ENCODE results near the gene GPR12.
"Not testable (repeated sequence)": the region's sequence is repeated elsewhere in the genome, so short reads cannot be mapped to it uniquely, and the experiment has no call there.

Gene GPR12

DNA sequence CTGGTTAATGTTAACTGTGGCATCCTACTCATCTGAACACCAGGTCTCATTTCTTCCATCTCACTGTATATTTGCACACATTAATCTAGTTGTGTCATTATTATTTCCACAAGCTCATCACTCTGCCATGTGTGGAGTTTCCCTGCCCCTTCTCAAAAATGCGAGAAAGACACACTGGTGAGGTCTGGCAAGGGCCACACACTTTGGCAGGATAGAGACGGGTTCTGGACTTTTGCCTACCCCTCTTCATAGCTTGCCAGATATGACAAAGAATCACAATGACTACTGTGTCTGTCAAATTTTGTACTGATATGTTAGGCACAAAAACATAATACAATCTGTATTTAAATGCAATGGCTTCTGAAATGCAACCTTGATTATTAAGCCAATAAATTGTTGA, 12.9 kb downstream of the GPR12 start:
- no peak for DNase-seq (ENCODE audit: low spot score)

DNA sequence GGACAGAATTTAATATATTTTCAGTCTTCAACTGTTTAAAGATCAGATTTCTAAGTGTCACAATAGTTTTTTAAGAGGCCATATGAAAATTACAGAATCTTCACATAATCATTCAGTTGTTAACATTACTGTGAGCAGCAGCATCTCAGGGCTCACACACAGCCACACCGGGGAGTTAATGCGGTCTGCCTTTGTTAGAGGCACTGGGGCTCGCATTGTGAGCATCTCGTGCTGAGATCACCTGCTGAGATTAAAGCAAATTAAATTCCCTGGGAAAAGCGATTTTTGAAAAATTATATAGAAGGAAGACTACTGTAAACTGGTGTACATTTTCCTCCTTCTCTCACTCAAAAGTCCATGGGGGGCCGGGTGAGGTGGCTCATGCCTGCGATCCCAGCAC, 16.6 kb downstream of the GPR12 start:
- no peak for DNase-seq (ENCODE audit: low spot score)

DNA sequence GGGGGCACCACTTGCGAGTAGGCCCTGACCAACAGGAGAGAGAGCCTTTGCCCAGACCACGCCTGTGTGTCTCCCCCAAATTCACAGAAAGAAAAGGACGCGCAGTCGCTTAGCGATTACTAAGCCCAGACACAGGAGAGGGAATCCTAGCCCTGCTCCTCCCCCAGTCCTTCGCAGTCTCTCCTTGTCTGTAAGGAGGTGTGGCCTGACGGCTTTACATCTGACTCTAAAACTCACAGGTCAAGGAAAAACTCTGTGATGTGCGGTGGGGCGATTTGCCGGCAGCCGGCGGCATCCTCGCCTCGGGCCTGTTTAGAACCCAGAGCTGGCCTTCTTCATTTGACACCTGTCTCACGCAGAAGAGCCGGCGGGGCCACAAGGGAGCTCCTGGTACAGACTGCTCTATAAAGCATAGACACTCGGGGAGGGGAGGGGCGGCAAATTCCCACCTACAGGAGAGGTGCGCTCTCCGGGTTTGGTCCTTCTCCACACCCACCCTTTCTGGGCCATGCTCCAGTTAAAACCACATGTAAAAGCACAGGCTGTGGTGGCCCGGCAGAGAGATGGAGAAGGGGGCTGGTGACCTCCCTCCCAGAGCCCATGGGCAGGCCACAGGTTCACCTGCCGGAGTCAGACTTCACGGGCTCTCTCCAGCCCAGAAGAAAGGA, 17.8 kb downstream of the GPR12 start:
- no peak for DNase-seq (ENCODE audit: low spot score)

DNA sequence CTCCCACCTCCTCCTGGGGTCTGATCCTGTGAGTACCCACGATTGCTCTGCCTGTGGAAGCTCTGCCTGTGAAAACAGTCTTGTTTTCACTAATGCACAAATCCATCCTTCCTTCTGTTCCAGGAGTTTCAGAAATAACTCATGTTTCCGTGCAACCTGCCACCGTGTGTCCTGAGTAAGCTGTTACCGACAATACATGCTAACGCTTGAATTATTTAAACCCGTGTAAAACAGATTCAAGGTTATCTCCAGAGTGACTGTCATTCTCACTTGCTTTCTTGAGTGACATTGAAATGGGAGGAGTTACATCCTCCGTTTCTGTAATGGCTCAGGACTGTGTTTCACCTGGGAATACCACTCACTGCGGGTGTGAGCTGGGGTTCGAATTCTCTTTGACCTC, 24.9 kb downstream of the GPR12 start:
- no peak for DNase-seq (ENCODE audit: low spot score)

DNA sequence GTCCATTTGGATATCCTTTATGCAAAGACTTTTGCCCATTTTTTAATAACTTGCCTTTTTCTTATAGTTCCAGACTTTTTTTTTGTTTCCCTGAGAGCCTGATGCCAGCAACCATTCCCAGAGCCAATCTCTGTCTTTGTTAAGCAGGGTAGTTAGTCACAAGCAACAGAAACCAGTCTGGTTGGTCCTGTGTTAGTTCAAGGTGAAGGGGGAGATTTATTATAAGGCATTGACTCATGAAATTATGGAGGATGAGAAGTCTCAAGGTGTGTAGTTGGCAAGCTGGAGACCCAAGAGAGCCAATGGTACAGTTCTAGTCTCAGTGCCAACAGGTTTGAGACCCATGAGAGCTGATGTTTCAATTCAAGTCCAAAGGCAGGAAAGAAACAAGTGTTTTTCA, 33.0 kb downstream of the GPR12 start:
- DNase-seq (ENCODE audit: low spot score): no peak

DNA sequence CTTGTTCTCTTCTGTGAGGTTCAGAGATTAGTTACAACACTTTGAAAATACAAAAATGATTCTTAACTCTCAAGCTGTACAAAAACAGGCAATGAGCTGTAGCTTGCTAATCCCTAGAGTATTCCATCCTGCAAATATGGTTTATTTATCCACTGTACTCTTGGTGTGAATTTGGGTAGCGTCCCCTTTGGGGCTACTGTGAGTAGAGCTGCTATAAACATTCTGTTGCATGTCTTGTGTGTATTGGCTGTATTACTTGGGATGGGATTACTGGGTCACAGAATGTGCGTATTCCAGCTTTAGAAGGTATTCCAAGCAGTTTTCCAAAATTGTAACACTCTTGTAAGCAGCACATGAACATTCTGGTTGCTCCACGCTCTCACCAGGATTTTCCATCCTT, 33.5 kb downstream of the GPR12 start:
- DNase-seq (ENCODE audit: low spot score): no peak

DNA sequence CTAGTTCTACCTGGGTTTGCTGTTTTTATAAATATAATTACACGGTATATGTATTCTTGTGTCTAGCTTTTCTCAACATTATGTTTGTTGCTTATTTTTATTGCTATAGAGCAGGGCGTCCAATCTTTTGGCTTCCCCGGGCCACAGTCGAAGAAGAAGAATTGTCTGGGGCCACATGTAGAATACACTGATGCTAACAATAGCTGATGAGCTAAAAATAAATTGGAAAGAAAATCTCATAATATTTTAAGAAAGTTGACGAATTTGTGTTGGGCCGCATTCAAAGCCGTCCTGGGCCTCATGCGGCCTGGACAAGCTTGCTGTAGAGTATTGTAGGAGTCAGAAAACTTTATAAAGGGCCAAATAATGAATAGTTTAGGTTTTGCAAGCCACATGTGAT, 33.9 kb downstream of the GPR12 start:
- DNase-seq (ENCODE audit: low spot score): no peak

DNA sequence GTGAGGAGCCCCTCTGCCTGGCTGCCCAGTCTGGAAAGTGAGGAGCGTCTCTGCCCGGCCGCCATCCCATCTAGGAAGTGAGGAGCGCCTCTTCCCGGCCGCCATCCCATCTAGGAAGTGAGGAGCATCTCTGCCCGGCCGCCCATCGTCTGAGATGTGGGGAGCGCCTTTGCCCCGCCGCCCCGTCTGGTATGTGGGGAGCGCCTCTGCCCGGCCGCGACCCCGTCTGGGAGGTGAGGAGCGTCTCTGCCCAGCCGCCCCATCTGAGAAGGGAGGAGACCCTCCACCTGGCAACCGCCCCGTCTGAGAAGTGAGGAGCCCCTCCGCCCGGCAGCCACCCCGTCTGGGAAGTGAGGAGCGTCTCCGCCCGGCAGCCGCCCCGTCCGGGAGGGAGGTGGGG, 37.0 kb downstream of the GPR12 start:
- DNase-seq (ENCODE audit: low spot score): not testable (repeated sequence)

DNA sequence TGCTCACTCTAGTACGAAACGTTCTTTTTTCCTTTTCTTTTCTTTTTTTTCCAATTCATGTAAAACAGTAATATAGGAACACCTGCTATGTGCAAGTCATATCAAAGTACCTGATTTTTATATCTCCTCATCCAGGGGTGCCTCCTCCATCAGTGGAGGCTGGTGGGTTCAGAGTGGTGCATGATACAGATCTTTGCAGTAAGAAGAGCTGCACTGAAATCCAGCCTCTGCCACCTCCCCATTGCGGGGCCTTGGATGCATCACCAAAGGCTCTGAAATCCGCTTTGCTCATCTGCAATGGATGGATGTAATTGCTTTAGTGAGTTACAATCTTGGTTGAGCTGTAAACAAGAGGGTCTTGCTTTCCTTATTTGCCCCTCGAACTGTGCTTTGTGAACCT, 38.3 kb downstream of the GPR12 start:
- no peak for DNase-seq (ENCODE audit: low spot score)

DNA sequence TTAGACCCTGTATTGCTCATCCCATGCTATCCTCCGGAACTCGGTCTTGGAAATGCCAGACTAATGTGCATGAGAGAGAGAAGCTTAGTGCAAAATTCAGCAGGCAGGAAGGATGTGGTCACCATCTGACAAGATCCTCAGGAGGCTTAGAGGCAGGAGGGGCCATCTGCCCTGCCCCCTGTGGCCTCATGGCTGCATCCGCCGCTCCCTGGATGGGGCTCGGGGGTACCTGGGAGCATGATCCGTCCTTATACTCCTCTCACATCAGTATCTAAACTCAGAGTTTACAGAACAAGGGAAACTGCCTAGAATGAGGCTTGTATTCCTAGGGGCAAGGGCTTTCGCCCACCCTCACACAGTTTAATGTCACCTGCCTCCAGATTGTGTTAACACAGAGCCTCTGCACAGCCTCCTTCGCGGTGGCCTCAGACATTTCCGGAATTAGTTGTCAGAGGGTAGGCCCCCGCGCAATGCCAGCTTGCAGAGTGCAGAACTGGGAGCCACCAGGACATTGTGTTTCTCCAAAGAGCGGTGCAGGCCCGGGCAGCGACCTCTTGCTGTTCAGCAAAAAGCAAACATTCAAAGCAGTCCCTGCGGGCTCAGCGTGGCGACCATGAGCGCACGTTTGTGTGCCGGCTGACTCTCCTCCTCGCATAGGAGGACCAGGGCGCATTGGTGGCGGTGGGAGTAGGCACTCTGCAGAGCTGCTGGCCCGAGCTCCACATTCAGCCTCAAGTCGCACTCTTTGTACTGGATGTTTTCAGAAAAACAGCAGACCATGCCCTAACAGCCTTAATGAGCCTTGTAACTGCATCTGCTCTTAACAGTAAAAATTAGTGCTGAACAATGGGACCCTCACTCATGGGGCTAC, 39.1 kb downstream of the GPR12 start:
- DNase-seq (ENCODE audit: low spot score): no peak

DNA sequence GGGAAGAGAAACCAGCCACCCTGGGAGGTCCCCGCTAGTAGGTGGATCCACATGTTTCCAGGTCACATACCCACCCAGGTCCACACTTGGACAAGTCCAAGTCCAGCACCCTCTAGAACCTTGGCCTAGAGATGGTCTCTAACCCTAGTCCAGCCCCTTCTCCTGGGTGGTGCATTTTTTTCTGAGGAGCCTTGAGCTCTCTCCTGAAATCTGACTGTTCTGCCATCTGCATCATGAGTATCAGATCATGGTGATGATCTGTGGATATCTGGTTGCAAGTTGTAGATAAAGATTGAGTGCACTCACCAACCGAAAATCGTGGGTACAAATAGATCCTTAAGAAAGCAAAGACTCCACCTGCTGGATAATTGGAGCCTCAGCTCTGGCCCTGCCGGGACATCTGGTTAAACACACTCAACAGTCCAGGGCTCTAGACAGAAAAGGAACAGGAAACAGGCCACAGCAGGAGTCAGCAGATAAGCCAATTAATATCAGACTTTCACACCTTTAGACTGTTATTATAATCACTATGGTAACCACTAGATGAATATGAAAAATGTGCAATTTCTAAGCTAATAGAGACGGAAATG, 41.1 kb downstream of the GPR12 start:
- no peak for DNase-seq (ENCODE audit: low spot score)

DNA sequence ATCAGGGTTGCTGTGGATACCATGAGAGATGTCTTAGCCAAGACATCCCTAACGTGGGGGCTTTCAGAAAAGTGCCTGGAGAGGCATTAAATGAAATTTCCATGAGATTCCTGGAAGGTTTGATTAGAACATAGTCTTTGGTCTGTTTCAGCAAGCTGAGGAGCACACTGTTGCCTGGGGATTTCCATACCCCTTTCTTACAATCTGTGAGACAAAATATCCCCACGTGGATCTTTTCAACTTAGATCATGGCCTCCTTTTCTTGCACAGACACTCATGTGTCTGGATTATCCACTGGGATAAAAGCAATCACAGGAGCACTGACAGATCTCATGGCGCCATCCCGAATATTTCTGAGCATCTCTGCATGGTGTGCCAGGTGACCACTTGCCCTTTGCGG, 41.7 kb downstream of the GPR12 start:
- DNase-seq (ENCODE audit: low spot score): no peak

DNA sequence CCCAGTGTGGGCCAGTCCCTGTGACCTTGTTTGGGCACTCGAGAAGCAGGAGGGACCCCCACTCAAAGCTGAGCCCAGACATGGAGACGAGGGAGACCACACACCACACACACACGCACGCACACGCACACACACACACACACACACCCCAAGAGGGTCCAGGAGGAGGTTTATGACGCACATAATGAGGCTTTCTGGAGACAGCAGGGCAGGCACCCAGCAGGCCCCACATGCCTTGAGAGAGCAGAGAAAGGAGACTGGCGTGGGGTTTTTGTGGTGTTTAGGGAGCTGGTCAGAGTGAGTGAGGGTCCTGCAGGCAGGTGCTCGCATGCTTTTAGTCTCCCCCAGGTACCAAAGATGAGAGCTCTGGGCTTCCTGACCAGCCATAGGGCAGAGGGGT, 42.4 kb downstream of the GPR12 start:
- DNase-seq (ENCODE audit: low spot score): no peak

DNA sequence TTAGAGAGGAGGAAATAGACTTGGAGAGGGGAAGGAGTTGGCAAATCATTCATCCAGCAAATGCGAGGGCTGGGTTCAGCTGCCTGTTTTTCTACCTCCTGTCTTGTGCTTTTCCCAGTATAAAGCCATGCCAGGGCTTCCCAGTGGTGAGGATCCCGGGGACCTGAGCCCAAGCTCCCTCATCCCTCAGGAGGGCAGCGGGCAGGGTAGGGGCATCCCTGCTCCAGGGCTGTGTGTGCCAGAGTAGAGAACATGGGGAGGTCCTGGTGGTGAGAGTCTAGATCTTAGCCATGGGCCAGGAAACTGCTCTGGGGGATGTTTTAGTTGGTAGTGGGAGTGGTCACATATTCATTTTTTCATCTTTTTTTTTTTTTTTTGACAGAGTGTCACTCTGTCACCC, 43.6 kb downstream of the GPR12 start:
- DNase-seq (ENCODE audit: low spot score): no peak

DNA sequence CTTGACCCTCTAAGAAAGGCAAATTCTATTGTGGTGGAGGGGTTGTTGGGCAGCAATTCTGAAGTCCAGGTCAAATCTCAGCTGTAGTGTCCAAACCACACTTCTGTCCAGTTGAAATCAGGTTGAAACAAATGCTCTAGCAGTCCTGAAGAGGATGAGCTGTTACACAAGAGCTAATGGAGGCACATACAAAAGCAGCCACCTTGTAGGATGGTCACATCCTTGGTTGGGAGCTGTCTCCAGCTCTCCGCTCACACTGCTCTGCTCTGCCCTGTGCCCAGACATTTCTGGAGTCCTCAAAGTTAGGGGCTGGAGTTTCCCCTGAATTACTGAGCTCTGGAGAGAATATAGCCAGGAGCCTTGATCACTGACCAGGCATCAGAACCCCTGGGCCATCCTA, 47.2 kb downstream of the GPR12 start:
- DNase-seq (ENCODE audit: low spot score): no peak

DNA sequence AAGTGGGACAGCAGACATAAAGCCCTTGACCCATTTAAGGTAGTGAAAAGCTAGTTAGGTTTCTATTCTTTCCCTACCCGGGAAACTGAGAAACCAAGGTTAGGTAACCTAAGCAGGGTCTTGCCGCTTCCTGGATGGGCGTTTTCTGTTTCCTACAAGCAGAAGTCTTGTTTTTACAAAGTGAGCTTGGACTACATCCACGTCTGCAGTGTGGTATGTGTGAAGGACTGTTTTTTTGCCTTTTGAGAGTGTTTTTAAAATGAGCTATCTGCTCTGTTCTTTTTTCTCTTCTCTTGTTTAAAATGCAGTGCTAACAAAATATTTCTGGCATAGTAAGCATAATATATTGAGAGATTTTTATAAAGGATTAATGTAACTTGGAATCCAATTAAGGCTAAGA, 49.4 kb downstream of the GPR12 start:
- DNase-seq (ENCODE audit: low spot score): no peak

DNA sequence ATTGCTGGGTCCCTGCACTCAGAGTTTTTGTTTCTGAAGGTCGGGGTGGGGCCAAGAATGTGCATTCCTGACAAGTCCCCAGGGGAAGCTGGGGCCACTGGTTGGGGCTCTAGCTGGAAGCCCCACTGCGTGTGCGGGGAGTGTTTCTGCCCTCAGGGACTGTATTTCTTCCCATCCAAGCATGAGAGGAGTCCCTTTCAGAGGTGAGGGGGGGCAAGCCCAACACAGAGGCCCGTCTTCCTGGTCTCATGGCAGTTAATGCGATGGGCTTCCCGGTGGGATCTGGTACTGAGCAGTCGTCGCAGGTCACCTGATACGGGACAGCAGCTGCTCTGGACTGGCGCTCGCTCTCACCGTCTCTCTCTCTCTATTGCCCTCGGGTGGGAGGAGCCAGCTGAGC, 50.4 kb downstream of the GPR12 start:
- no peak for DNase-seq (ENCODE audit: low spot score)

DNA sequence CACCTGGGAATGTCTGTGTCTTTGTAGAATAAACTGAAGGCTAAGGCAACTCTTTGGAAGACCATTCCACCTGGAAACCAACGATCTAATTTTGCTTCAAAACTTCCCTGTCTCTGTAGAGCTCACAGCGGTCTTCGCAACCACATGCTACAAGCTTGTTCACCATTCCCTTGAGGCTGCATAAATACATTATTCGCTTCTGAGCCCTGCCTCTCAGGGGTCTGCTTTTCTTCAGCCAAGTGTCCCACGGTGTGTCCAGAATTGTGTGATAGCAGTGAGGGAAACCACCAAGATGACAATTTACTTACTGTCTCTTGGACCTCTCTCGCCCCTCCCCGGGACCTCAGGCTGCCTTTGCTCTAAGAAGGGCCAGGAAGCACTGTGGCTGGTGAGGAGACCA, 51.1 kb downstream of the GPR12 start:
- no peak for DNase-seq (ENCODE audit: low spot score)

DNA sequence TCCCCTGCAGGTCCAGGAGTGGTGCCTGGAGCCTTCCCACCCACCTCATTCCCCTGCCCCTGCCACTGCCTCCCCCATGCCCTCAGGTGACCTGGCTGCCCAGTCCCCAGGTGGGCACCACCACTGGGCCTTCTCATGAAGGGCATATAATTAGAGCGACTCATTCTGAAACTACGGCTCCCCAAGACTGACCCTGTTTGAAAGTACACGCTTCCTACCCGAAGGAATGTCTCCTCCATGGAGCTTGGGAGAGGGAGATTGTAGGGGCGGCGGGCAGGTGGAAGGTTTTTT, 52.6 kb downstream of the GPR12 start:
- no peak for DNase-seq (ENCODE audit: low spot score)

DNA sequence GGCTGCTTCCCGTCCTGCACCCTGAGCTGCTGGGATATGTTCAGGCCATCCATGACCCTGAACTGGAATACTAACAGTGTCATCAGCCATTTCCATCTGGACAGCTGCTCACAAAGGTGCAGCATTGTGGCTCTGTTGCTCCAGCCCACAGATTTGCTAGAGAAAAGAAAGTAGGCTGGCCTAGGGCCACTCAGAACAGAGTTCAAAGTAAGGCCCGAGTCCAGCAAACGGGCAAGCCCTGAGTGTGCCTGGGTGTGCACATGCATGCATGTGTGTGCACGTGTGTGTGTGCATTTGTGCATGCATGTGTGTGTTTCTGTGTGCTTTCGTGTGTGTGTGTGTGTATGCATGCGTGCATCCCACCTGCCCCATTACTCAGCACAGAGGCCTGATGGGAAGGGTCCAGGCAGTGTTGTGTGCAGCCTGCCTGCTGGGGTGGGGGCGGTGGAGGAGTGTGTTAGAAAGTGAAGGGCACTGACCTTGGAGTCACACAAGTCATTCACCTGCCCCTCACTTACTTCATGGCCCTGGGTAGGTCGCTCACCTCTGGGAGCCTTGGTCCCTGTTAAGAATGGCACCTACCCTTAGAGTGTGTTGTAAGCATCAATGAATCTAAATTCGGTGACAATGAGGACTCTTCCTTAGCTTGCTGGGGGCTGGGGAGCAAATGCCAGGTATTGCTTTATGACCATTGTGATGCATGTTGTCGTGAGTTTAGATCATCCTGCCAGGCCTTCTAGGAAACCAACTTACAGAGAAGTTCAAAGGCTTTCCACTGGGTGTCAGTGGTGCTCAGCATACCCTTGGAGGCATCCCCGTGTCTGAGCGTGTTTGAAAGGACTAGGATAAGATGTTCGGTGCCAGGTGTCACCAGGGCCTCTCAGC, 53.2 kb downstream of the GPR12 start:
- DNase-seq (ENCODE audit: low spot score): peak; percentile 80

DNA sequence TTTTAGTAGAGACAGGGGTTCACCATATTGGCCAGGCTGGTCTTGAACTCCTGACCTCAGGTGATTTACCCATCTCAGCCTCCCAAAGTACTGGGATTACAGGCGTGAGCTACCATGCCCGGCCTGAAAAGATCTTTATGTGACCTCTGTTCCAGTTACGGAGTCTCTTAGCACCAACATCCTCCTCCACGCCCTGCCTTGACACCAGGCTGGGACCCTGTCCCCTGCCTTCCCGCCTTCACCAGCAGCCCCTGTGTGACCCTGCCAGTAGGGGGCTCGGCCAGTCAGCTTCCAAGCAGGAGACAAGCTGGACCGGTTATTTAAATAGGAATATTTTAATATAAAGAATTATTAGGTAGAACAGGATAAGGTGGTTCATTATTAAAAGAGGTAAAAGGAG, 54.2 kb downstream of the GPR12 start:
- no peak for DNase-seq (ENCODE audit: low spot score)

DNA sequence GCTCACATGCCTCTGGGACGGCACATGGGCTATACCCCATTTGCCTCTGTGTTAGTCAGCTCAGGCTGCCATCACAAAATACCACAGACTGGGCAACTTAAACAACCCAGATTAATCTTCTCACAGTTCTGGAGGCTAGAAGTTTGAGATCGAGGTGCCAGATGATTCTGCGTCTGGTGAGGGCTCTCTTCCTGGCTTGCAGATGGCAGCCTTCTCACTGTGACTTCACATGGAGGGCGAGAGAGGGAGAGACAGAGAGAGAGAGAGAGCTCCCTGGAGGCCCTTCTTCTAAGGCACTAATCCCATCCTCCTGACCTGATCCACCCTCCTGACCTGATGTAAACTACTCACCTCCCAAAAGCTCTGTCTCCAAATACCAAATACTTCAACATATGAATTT, 55.0 kb downstream of the GPR12 start:
- no peak for DNase-seq (ENCODE audit: low spot score)

All from AG20443 (cell line).